Activated T-helper 9 cell treated with anti-CD3 and anti-CD28 coated beads, Interleukin-2, amount 50 U/mL, for 16 hours (primary cell): Measurements from ENCODE around the gene NFATC1.

ENCODE experiments used
- DNase-seq: peaks from one replicate; pipeline ENCODE4 v3.0.0-alpha.2; 2020; ENCODE audit warnings: low read depth

The NFATC1 gene

GRCh38 chr18:79556829-79557585 lies 161.3 kb downstream of the NFATC1 start:
- no peak for DNase-seq

DNA sequence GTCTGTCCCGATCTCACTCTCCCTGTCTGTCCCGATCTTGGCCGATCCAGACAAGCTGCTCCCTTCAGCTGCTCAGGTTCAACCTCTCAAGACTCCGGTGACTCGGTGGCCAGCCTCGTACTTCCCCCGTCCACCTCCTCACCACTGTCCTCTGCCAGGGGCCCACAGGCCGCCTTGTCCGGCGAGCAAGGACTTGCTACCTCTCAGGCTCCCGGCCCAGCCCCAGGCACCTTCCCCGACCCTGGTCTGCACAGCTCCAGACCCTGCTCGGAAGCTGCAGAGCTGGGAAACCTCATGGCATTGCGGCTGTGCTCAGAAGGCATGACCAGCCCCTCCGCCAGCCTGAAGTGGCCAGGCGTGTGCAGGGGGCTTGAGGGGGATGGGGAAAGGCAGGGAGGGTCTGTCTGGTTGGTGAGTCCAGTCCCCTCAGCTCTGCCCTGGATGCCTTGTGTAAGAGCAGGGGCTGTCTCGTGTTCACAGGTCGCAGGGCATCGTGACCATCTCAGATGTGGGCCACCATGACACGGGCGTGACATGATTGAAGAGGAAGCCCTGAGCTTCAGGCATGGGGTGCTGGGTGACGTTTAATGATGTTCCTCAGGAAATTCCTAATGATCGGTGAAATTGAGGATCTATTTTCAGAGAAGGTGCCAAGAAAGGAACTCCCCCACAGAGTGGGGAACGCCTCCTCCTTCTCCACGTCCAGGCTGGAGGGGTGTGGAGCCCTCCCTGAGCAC lies 162.6 kb downstream of the NFATC1 start:
- no peak for DNase-seq

- DNase-seq = no peak
Measured at GRCh38 chr18:79558933-79559416, 163.2 kb downstream of the NFATC1 start.

DNA sequence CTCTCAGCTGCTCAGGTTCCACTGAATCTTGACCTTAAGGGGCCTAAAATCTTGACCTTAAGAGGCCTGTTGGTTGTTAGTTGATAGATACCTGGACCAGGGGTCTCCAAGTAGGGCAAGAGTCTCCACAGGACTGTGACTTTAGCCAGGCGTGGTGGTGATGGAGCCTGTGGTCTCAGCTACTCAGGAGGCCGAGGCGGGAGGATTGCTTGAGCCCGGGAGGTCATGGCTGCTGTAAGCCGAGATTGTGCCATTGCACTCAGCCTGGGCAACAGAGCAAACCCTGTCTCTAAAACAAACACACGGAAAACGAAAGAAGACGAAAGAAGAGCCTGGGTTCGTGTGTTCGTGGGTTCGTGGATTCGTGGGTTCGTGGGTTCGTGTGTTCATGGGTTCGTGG lies 163.7 kb downstream of the NFATC1 start:
- no peak for DNase-seq

- no peak for DNase-seq
Measured at GRCh38 chr18:79560042-79560860, 164.5 kb downstream of the NFATC1 start.

GRCh38 chr18:79560861-79561210 lies 165.1 kb downstream of the NFATC1 start:
- DNase-seq = no peak

DNA sequence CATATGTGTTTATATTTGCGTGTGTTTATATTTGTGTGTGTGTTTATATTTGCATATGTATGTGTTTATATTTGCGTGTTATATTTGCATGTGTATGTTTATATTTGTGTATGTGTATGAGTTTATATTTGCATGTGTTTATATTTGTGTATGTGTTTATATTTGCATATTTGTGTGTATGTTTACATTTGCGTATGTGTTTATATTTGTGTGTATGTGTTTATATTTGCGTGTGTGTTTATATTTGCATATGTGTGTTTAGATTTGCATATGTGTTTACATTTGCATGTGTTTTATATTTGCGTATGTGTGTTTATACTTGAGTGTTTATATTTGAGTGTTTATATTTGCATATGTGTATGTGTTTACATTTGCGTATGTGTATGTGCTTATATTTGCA lies 168.2 kb downstream of the NFATC1 start:
- DNase-seq = no peak

DNA sequence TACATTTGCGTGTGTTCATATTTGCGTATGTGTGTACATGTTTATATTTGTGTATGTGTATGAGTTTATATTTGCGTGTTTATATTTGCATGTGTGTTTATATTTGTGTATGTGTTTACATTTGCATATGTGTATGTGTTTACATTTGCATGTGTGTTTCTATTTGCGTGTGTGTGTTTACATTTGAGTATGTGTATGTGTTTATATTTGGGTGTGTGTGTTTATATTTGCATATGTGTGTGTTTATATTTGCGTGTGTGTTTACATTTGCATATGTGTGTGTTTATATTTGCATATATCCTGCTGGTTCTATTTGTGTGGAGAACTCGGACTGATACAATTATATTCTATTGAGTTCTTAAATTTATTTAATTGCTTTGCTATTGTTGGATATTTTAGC lies 168.7 kb downstream of the NFATC1 start:
- no peak for DNase-seq

DNA sequence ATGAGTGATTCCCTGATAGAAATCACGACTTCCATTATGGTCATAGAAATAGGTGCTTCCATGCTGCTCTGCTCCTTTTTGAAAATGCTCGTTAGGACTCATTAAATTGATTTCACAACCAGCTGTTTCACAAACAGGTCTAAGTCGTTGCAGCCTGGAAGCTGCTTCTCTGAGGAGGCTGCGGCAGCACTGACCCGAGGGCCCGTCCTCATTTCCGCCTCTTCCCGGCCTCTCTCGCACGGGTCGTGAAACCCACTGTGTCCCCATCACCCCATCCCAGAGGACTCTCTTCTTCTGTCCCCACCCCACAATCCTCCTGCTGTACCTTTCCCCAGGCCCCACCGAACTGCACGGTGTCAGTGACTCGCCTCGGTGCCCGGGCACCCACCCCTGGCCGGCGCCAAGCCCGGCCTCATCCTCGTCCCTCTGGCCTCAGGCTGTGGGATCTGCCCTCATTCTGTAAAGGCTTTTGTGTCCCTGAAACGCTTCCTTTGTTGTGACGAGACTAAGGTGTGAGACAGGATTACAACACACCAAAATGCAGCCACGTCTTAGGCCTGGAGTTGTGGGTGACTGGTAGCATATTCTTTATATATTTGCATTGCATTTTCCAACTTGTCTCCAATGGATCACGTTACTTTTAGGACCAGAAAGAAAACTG lies 171.2 kb downstream of the NFATC1 start:
- DNase-seq = no peak

DNA sequence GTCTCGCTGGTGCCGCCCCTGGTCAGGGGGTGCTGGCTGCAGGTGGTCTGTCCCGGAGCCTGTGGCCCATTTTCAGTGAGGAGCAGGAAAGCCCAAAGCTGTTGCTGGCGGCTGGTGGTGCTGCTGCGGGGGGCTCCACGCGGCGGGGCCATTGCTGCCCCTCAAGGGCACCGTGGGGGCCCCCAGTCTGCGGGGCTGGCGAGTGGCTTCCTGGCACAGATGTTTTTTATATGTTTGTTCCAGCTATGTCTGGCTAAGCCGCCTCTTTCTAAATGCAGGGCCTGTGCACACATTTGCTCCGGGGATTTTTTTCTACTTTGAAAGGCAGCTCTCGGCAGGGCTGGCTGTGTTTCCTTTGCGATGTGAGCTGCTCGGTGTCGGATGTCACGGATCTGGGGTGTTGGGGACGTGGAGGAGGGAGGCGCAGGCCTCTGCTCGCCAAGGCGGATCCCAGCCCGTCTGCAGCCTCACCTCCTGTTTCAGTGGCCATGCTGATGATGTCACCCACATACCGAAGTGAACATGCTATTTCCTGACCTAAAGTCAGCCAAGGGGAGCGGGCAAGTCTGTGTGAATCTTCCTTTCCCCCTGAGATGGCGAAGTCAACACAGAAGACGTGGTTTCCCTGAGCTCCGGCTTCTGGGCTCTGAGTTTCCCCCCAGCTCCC lies 171.9 kb downstream of the NFATC1 start:
- no peak for DNase-seq

DNA sequence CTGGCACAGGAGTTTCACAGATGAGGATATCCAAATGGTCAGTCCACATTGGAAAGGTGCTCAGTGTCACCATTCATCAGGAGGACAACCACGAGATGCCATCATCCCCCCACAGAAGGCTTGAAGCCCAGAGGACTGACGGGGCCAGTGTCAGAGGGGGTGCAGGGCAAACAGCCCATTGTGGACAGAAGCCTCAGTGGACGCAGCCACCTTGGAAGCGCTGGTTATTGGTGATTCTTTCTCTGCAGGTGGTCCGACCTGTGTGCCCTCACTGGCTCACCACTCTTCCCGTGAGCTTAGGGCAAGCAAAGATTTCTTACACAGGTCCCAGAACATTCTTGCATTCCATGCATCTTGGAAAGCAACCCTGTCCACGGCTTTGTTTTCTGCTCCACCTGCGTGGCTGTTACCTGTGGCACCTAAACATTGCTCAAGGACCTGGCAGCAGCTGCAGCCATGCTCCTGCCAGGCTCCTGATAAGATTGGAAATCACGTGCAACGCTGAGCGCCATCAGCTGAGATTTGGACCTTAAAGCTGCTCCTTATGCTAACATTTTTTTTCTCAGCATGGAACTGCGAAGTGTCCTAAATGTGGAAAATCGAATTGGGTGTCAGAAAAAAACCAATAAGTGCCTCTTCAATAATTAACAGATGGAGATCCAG lies 172.9 kb downstream of the NFATC1 start:
- DNase-seq = no peak

DNA sequence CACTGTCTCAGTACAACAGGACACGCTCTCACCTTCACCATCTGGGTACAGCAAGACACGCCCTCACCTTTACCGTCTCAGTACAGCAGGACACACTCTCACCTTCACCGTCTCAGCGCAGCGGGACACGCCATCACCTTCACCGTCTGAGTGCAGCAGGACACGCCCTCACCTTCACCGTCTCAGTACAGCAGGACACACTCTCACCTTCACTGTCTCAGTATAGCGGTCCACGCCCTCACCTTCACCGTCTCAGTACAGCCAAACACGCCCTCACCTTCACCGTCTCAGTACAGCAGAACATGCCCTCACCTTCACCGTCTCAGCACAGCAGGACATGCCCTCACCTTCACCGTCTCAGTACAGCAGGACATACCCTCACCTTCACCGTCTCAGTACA lies 174.0 kb downstream of the NFATC1 start:
- no peak for DNase-seq

- DNase-seq = no peak
Measured at GRCh38 chr18:79570266-79571201, 174.8 kb downstream of the NFATC1 start.

DNA sequence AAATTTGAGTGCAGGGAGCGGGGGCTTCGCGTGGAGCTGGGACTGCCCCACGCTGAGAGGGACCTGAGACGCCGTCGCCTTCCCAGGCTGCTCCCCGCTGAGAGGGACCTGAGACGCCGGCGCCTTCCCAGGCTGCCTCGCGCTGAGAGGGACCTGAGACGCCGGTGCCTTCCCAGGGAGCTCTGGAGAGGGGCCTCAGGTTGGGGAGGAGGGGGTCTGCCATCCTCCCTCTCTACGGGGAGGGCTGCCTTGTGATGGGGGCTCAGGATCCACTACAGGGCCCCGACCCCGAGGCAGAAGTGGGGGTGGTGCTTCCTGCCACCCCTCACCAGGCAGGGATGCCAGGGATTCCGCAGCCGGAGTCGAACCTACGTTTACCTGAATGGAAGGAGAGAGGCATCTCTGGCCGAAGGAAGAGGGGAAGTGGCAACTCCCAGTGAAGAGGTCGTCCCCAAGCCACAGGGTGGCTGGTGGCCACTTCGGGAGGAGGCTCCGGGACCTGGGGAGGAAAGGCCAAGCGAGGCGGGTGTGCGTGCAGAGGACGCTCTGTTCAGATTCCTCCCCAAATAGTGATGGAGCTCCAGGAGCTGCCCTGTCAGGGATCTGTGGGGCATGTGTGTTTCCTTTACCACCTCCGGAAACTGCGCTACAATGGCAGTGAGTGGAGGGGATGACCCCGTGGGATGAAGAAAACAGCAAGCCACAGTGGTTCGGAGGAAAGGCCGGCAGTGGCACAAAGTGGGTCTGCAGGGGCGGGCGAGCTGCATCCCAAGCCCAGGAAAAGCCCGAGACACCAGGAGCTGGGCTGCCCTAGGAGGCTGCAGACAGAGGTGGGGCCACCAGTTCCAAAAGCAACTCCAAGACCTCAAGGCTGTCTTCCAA lies 175.7 kb downstream of the NFATC1 start:
- DNase-seq = no peak

GRCh38 chr18:79572093-79572780 lies 176.5 kb downstream of the NFATC1 start:
- no peak for DNase-seq

GRCh38 chr18:79572848-79573451 lies 177.2 kb downstream of the NFATC1 start:
- no peak for DNase-seq

DNA sequence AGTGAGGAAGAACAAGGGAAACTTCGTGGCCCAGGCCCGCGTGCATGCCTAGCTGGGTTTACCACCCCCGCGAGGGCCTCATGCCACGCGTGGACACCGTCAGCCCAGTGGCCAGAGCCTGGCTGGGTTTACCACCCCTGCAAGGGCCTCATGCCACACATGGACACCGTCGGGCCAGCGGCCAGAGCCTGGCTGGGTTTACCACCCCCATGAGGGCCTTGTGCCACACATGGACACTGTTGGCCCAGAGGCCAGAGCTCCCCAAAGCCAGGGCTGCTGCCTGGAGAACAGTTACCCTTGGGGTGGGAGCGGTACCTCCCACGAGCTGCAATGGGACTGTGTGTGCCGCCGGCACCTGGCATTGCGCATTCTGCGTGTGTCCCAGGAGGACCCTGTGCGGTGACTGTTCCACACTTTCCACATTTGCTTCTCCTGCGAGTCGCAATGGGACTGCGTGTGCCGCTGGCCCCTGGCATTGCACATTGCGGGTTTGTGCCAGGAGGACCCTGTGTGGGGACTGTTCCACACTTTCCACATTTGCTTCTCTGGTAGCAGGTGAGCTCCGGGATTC lies 178.3 kb downstream of the NFATC1 start:
- DNase-seq = no peak
